Uterine smooth muscle cell (primary cell): Measurements from ENCODE around the gene GCNA. TPM values are rescaled to one million over a fixed set of nuclear protein-coding genes. Genes with fewer than 3 reads are reported as not detected.

Experiments
- total RNA-seq: library from RNA; depleted of rRNA; stranded (reverse); fragments of >200 nt; gene quantifications from 2 replicates; pipeline ENCODE4 v1.2.3, GENCODE V29; 2014

The GCNA gene
- 1.9 and 2.9 TPM in 2 replicates for total RNA-seq

GRCh38 chrX:71578253-71579135 is at the start of gene GCNA:
Gene GCNA (plus strand): TSS chrX:71578437. CDS start chrX:71580822, 2,385 bp downstream.

GRCh38 chrX:71532753-71533425 is 45.3 kb upstream of the GCNA start, which contains the start of gene OGT:
Gene OGT (plus strand): TSS chrX:71533104. CDS start chrX:71533300, 196 bp downstream.

GRCh38 chrX:71618303-71618721 is 40.1 kb downstream of the GCNA start, which contains the start of gene CXCR3:
Gene CXCR3 (minus strand): TSS chrX:71618511. CDS start chrX:71618449, 62 bp downstream.

Other genes starting within 250 kb of the GCNA start
- 63.2 and 68.9 TPM in 2 replicates for gene TAF1, start 212.1 kb upstream of the GCNA start, total RNA-seq
- gene OGT, start 45.3 kb upstream of the GCNA start, total RNA-seq = 114 and 129 TPM in 2 replicates
- gene CXCR3, start 40.1 kb downstream of the GCNA start, total RNA-seq = not detected in 2 replicates
- not detected in 2 replicates for gene CXorf49, start 139.8 kb downstream of the GCNA start, total RNA-seq
- gene CXorf49B, start 184.9 kb downstream of the GCNA start, total RNA-seq = not detected in 2 replicates